Caco-2 (cell line): ENCODE results near the gene MAIP1. TPM values are rescaled to one million over a fixed set of nuclear protein-coding genes. Genes with fewer than 3 reads are reported as not detected.

Experiments
- BruUV-seq: library from RNA; stranded (reverse); fragments of 400-500 nt; replicated peaks from 2 replicates; lab custom pipeline; 2021; lab: Mats Ljungman, UMichigan
- CTCF ChIA-PET: fragments of 300-600 bp; sonication (Branson Sonifier 250); formaldehyde crosslinking; loops from one replicate; lab custom pipeline; 2022; ENCODE audit warnings: antibody characterized with exemption; lab: Charles Lee
- POLR2A ChIA-PET: fragments of 300-600 bp; sonication (Branson Sonifier 250); formaldehyde crosslinking; loops from one replicate; lab custom pipeline; 2022; ENCODE audit warnings: antibody characterized with exemption; lab: Charles Lee
- DNase-seq, 2 experiments: peaks; one replicate each; pipeline versions ENCODE4 v3.0.0 to v3.0.0-alpha.2; 2020 to 2022
- H3K27me3 ChIP-seq: replicated peaks from 2 replicates; pipeline ENCODE4 v1.6.0; 2011; ENCODE audit warnings: low read length; ENCODE audit not compliant: control insufficient read depth, insufficient read depth
- H3K36me3 ChIP-seq: 2 replicates; pipeline ENCODE4 v1.5.1; 2011; ENCODE audit warnings: low read length; ENCODE audit not compliant: control insufficient read depth, insufficient read depth
- H3K4me1 ChIP-seq: fragments of 250-450 bp; sonication (Bioruptor Pico); 2 replicates; pipeline ENCODE4 v1.5.1; 2020; ENCODE audit warnings: mild to moderate bottlenecking
- H3K4me3 ChIP-seq: 2 replicates; pipeline ENCODE4 v1.5.1; 2011; ENCODE audit warnings: low read depth, mild to moderate bottlenecking, control low read depth, low read length
- H3K9me3 ChIP-seq: fragments of 250-450 bp; sonication (Bioruptor Pico); 2 replicates; pipeline ENCODE4 v1.5.1; 2020; ENCODE audit warnings: mild to moderate bottlenecking, moderate library complexity
- H3K27ac Mint-ChIP-seq: one replicate; pipeline ENCODE4 v1.8.0; 2022; ENCODE audit warnings: mixed read lengths; ENCODE audit not compliant: unreplicated experiment
- H3K27me3 Mint-ChIP-seq: one replicate; pipeline ENCODE4 v1.8.0; 2022; ENCODE audit warnings: mixed read lengths; ENCODE audit not compliant: insufficient read depth, unreplicated experiment
- H3K36me3 Mint-ChIP-seq: one replicate; pipeline ENCODE4 v1.8.0; 2022; ENCODE audit warnings: mild to moderate bottlenecking, mixed read lengths; ENCODE audit not compliant: insufficient read depth, unreplicated experiment
- H3K4me1 Mint-ChIP-seq: one replicate; pipeline ENCODE4 v1.8.0; 2022; ENCODE audit warnings: low read depth, mixed read lengths; ENCODE audit not compliant: unreplicated experiment
- H3K4me3 Mint-ChIP-seq: one replicate; pipeline ENCODE4 v1.8.0; 2022; ENCODE audit warnings: mild to moderate bottlenecking, moderate library complexity, mixed read lengths; ENCODE audit not compliant: unreplicated experiment
- H3K9me3 Mint-ChIP-seq: one replicate; pipeline ENCODE4 v1.8.0; 2022; ENCODE audit warnings: mixed read lengths; ENCODE audit not compliant: unreplicated experiment
- intact Hi-C: fragments of 100-400 bp; cut with micrococcal nuclease; formaldehyde crosslinking; loops from one replicate; pipeline ENCODE4 v1.10.0; 2022; ENCODE audit not compliant: unreplicated experiment
- total RNA-seq: library from RNA; stranded (reverse); gene quantifications from 2 replicates; pipeline ENCODE4 v1.2.3, GENCODE V29; 2022
- TF ChIP-seq, protein P1 (sequence below), 2 experiments: fragments of 200-600 bp in 1 of 2; IDR thresholded peaks; 1 replicate in 1 of 2; 2 replicates in 1 of 2; pipeline versions ENCODE4 v1.5.1 to v1.8.0; 2011 to 2022; ENCODE audit warnings: antibody characterized with exemption in 1 of 2, control low read depth in 1 of 2, inconsistent platforms in 1 of 2, low read depth in 1 of 2, low read length in 1 of 2, mild to moderate bottlenecking in 1 of 2, moderate library complexity in 1 of 2; ENCODE audit not compliant: insufficient read depth in 1 of 2, severe bottlenecking in 1 of 2, unreplicated experiment in 1 of 2

Gene MAIP1
- total RNA-seq, 1 experiment from 2014 or later: 42.1 TPM

- Histone ChIP-seq H3K9me3 (peaks cover 18% of the 10 kb centered on the region), H3K4me3 (no peak overlapping the region), H3K4me1 (peaks cover 12% of the 10 kb centered on the region), H3K36me3 (peaks cover 1% of the 10 kb centered on the region; the same call in 1 of the 2 replicates), H3K27me3 (no peaks in the 10 kb centered on the region)
- H3K27ac Mint-ChIP-seq: no peak overlapping the region
- ChIA-PET CTCF (no interaction called here), POLR2A (no interaction called here)
- DNase-seq: no peak
- intact Hi-C loops: no loop called here
- H3K36me3 Mint-ChIP-seq: peaks cover 53% of the 10 kb centered on the region
- H3K4me3 Mint-ChIP-seq: peak overlapping the region; percentile 28
- H3K9me3 Mint-ChIP-seq: no peaks in the 10 kb centered on the region
- peaks cover 23% of the 10 kb centered on the region for H3K4me1 Mint-ChIP-seq
- TF ChIP-seq, protein P1, sequence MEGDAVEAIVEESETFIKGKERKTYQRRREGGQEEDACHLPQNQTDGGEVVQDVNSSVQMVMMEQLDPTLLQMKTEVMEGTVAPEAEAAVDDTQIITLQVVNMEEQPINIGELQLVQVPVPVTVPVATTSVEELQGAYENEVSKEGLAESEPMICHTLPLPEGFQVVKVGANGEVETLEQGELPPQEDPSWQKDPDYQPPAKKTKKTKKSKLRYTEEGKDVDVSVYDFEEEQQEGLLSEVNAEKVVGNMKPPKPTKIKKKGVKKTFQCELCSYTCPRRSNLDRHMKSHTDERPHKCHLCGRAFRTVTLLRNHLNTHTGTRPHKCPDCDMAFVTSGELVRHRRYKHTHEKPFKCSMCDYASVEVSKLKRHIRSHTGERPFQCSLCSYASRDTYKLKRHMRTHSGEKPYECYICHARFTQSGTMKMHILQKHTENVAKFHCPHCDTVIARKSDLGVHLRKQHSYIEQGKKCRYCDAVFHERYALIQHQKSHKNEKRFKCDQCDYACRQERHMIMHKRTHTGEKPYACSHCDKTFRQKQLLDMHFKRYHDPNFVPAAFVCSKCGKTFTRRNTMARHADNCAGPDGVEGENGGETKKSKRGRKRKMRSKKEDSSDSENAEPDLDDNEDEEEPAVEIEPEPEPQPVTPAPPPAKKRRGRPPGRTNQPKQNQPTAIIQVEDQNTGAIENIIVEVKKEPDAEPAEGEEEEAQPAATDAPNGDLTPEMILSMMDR (IDR thresholded peaks at IDR 0.05; ENCODE audit: insufficient read depth in 1 of 2, low read depth in 1 of 2, low read length in 1 of 2, severe bottlenecking in 1 of 2, unreplicated experiment in 1 of 2): no peak
- no TSS peak for BruUV-seq
- no peaks in the 10 kb centered on the region for H3K27me3 Mint-ChIP-seq
Observed at GRCh38 chr2:199914372-199914958, 40.9 kb upstream of the MAIP1 start.

DNA sequence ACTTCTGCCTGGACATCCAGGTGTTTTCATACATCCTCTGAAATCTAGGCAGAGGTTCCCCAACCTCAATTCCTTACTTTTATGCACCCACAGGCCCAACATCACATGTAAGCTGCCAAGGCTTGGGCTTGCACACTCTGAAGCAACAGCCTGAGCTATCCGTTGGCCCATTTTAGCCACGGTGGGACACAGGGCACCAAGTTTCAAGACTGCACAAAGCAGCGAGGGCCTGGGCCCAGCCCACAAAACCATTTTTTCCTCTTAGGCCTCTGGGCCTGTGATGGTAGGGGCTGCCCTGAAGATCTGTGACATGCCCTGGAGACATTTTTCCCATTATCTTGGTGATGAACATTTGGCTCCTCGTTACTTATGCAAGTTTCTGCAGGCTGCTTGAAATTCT, 38.4 kb upstream of the MAIP1 start:
- CTCF ChIA-PET: interaction anchor here (0.6 kb wide), 1 partner anchor 10 kb away, joined by 7 read pairs; no protein-coding TSS in a partner anchor
- Mint-ChIP-seq H3K4me1 (peaks cover 13% of the 10 kb centered on the region), H3K27me3 (no peaks in the 10 kb centered on the region), H3K9me3 (no peaks in the 10 kb centered on the region), H3K27ac (no peak overlapping the region), H3K36me3 (peaks cover 45% of the 10 kb centered on the region), H3K4me3 (no peak overlapping the region)
- Histone ChIP-seq H3K4me3 (no peak overlapping the region), H3K4me1 (peaks cover 4% of the 10 kb centered on the region; the same call in 1 of the 2 replicates), H3K9me3 (peaks cover 18% of the 10 kb centered on the region), H3K27me3 (no peaks in the 10 kb centered on the region), H3K36me3 (peaks cover 1% of the 10 kb centered on the region; the same call in 1 of the 2 replicates)
- BruUV-seq: no TSS peak
- intact Hi-C loops: no loop called here
- TF ChIP-seq, protein P1 (IDR thresholded peaks at IDR 0.05; ENCODE audit: insufficient read depth in 1 of 2, low read depth in 1 of 2, low read length in 1 of 2, severe bottlenecking in 1 of 2, unreplicated experiment in 1 of 2): no peak
- POLR2A ChIA-PET: no interaction called here
- DNase-seq: no peak

DNA sequence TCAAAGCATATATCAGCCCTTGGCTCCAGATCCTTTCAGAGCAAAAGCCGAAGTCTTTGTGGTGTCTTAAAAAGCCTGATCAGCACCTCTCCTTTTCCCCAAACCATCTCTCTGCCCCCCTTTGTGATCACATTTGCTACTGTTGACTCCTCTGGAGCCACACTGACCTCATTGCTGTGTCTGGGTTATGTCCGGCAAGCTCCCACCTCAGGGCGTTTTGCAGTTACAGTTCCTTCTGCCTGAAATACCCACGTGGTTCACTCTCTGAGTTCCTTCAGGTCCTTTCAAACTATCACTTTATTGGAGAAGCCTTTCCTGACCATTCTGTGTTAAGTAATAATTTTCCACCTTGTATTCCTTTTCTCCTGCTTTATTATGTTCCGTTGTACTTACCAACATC, 32.5 kb upstream of the MAIP1 start:
- POLR2A ChIA-PET: no interaction called here
- no peak overlapping the region for H3K4me3 Mint-ChIP-seq
- H3K4me1 ChIP-seq: no peaks in the 10 kb centered on the region
- no peak for DNase-seq
- intact Hi-C loops: no loop called here
- CTCF ChIA-PET: no interaction called here
- no peaks in the 10 kb centered on the region for H3K27me3 Mint-ChIP-seq
- no peaks in the 10 kb centered on the region for H3K9me3 ChIP-seq
- no peak overlapping the region for H3K27ac Mint-ChIP-seq
- no peaks in the 10 kb centered on the region for H3K4me1 Mint-ChIP-seq
- no peaks in the 10 kb centered on the region for H3K36me3 ChIP-seq
- BruUV-seq: no TSS peak
- TF ChIP-seq, protein P1 (IDR thresholded peaks at IDR 0.05; ENCODE audit: insufficient read depth in 1 of 2, low read depth in 1 of 2, low read length in 1 of 2, severe bottlenecking in 1 of 2, unreplicated experiment in 1 of 2): no peak
- H3K9me3 Mint-ChIP-seq: no peaks in the 10 kb centered on the region
- peaks cover 31% of the 10 kb centered on the region for H3K36me3 Mint-ChIP-seq
- no peak overlapping the region for H3K4me3 ChIP-seq
- no peaks in the 10 kb centered on the region for H3K27me3 ChIP-seq
